HepG2 (cell line): Measurements from ENCODE around the gene ABCD1. TPM values are rescaled to one million over a fixed set of nuclear protein-coding genes. Genes with fewer than 3 reads are reported as not detected.

Experiments used
- ATAC-seq: fragments of 200-7000 bp; cut with Tn5 transposase; 3 replicates; pipeline ENCODE4 v1.9.1; 2020; ENCODE audit warnings: mild to moderate bottlenecking, moderate library complexity
- BruUV-seq: library from RNA; stranded (reverse); fragments of 400-500 nt; replicated peaks from 2 replicates; lab custom pipeline; 2021; lab: Mats Ljungman, UMichigan
- CTCF ChIA-PET: fragments of 300-600 bp; formaldehyde crosslinking; extraction: SDS; loops from one replicate; lab custom pipeline; 2021; ENCODE audit warnings: low total read pairs, inconsistent platforms, low intra/inter-chr PET ratio; lab: Yijun Ruan, JAX
- POLR2A ChIA-PET: fragments of 350-600 bp; sonication (Branson Sonifier 250); formaldehyde crosslinking; loops from one replicate; lab custom pipeline; 2020; ENCODE audit warnings: antibody characterized with exemption, inconsistent platforms; lab: Yijun Ruan, JAX
- DNase-seq: peaks from one replicate; pipeline ENCODE4 v3.0.0-alpha.2; 2015; ENCODE audit warnings: low spot score
- FAIRE-seq: peaks from 3 replicates; lab custom pipeline; 2011; peaks lifted over from hg19 to GRCh38; lab: Jason Lieb, UNC
- H2AFZ ChIP-seq: one replicate; pipeline ENCODE4 v1.6.1; 2011; ENCODE audit warnings: low read length, inconsistent platforms
- H3K27ac ChIP-seq: fragments of 300-600 bp; 3 replicates; pipeline ENCODE4 v1.8.0; 2011; ENCODE audit warnings: mixed run types, mild to moderate bottlenecking, mixed read lengths, low read length, inconsistent platforms; ENCODE audit not compliant: insufficient read depth; ENCODE audit errors: extremely low read length
- H3K27me3 ChIP-seq, 2 experiments: fragments of 200-600 bp in 1 of 2; 2 replicates in 1 of 2; 3 replicates in 1 of 2; pipeline versions ENCODE4 v1.6.0 to v1.8.0; 2011; ENCODE audit warnings: low read length in 2 of 2, mild to moderate bottlenecking in 2 of 2, moderate library complexity in 2 of 2, inconsistent platforms in 1 of 2; ENCODE audit not compliant: insufficient read depth in 2 of 2, control insufficient read depth in 1 of 2
- H3K36me3 ChIP-seq, 2 experiments: fragments of 200-600 bp in 1 of 2; replicated peaks in 1 of 2; 2 replicates in 1 of 2; 3 replicates in 1 of 2; pipeline versions ENCODE4 v1.5.1 to v1.8.0; 2011; ENCODE audit warnings: low read length in 2 of 2, inconsistent platforms in 1 of 2; ENCODE audit not compliant: insufficient read depth in 2 of 2, control insufficient read depth in 1 of 2
- H3K4me1 ChIP-seq: 2 replicates; pipeline ENCODE4 v1.5.1; 2012; ENCODE audit warnings: low read length, inconsistent platforms; ENCODE audit not compliant: insufficient read depth
- H3K4me2 ChIP-seq: 2 replicates; pipeline ENCODE4 v1.6.0; 2011; ENCODE audit warnings: low read depth, low read length, inconsistent platforms
- H3K4me3 ChIP-seq, 3 experiments: fragments of 200-600 bp in 1 of 3; sonication (generic), shearing (Covaris generic) in 1 of 3; replicated peaks in 1 of 3; 2 replicates each; pipeline ENCODE4 v1.5.1; 2011 to 2016; ENCODE audit warnings: low read length in 3 of 3, inconsistent platforms in 2 of 3, low read depth in 2 of 3, mild to moderate bottlenecking in 2 of 3, control low read depth in 1 of 3, mixed read lengths in 1 of 3; ENCODE audit not compliant: insufficient read depth in 1 of 3
- H3K79me2 ChIP-seq: one replicate; pipeline ENCODE4 v1.6.1; 2011; ENCODE audit warnings: low read length, inconsistent platforms; ENCODE audit not compliant: insufficient read depth
- H3K9ac ChIP-seq: 2 replicates; pipeline ENCODE4 v1.6.0; 2011; ENCODE audit warnings: mild to moderate bottlenecking, low read depth, low read length, inconsistent platforms; ENCODE audit not compliant: insufficient read depth
- H3K9me3 ChIP-seq: 2 replicates; pipeline ENCODE4 v1.5.1; 2012; ENCODE audit warnings: mild to moderate bottlenecking, low read length
- H4K20me1 ChIP-seq: 2 replicates; pipeline ENCODE4 v1.6.0; 2011; ENCODE audit warnings: inconsistent platforms, mild to moderate bottlenecking, low read length, moderate library complexity; ENCODE audit not compliant: insufficient read depth
- HDAC1 ChIP-seq: sonication (generic); formaldehyde crosslinking; IDR thresholded peaks from 2 replicates; pipeline ENCODE4 v1.5.1; 2020; ENCODE audit warnings: mild to moderate bottlenecking, missing genetic modification reagents
- ZBTB39 ChIP-seq: sonication (generic); formaldehyde crosslinking; IDR thresholded peaks from 2 replicates; pipeline ENCODE4 v1.5.0; 2020; ENCODE audit warnings: missing genetic modification reagents
- ZNF629 ChIP-seq: sonication (generic); formaldehyde crosslinking; conservative IDR thresholded peaks from 2 replicates; pipeline ENCODE4 v1.5.0; 2020; ENCODE audit warnings: missing genetic modification reagents
- ZNF709 ChIP-seq: sonication (generic); formaldehyde crosslinking; IDR thresholded peaks from 2 replicates; pipeline ENCODE4 v1.5.0; 2020; ENCODE audit warnings: mild to moderate bottlenecking, missing genetic modification reagents
- WGBS: methylation state at CpG from one replicate; pipeline ENCODE4 v1.1.6; 2017; ENCODE audit warnings: low lambda C conversion rate; 5-methylcytosine and 5-hydroxymethylcytosine counted together
- in situ Hi-C: cut with HindIII; loops from 2 replicates; pipeline ENCODE4 v1.10.0; 2017; ENCODE audit warnings: low pct_unique_long_range_greater_than_20kb; ENCODE audit not compliant: extremely low pct_ligation_motif_present
- intact Hi-C: fragments of 100-400 bp; cut with micrococcal nuclease; formaldehyde crosslinking; loops from one replicate; pipeline ENCODE4 v1.10.0; 2022; ENCODE audit not compliant: unreplicated experiment
- polyA plus RNA-seq, 8 experiments: library from polyadenylated mRNA; depleted of rRNA in 3 of 8; stranded (reverse) in 7 of 8; unstranded in 1 of 8; fragments of >200 nt; fragmentation: Illumina TruSeq in 4 of 8; extraction: Trizol in 4 of 8; gene quantifications; 2 replicates each; pipeline versions ENCODE4 v1.2.1 to v1.2.3, GENCODE V29; 2011 to 2016; ENCODE audit warnings: low read depth in 4 of 8, missing spikeins in 1 of 8, mixed read lengths in 1 of 8; ENCODE audit not compliant: insufficient read depth in 1 of 8
- total RNA-seq, 5 experiments: library from RNA; depleted of rRNA; stranded (reverse); fragments of >200 nt; fragmentation: Illumina TruSeq; extraction: Trizol; gene quantifications; 2 replicates each; pipeline ENCODE4 v1.2.3, GENCODE V29; 2016; ENCODE audit warnings: low read depth in 1 of 5
- TF ChIP-seq, protein P1 (sequence below): sonication (generic); formaldehyde crosslinking; IDR thresholded peaks from 2 replicates; pipeline ENCODE4 v1.8.1; 2022; ENCODE audit warnings: low read depth, mild to moderate bottlenecking, missing genetic modification reagents

The ABCD1 gene
- total and polyA plus RNA-seq, 2 of the 13 experiments (the other 11 are each of a cell fraction or from before 2014, with no cell fraction given), result 11.4 to 15.9 TPM

GRCh38 chrX:153769865-153770600, 45.4 kb downstream of the ABCD1 start (continued):
- TF ChIP-seq ZBTB39 (no peak), HDAC1 (CRISPR knock-in tag) (no peak)
- TF ChIP-seq, protein P1, sequence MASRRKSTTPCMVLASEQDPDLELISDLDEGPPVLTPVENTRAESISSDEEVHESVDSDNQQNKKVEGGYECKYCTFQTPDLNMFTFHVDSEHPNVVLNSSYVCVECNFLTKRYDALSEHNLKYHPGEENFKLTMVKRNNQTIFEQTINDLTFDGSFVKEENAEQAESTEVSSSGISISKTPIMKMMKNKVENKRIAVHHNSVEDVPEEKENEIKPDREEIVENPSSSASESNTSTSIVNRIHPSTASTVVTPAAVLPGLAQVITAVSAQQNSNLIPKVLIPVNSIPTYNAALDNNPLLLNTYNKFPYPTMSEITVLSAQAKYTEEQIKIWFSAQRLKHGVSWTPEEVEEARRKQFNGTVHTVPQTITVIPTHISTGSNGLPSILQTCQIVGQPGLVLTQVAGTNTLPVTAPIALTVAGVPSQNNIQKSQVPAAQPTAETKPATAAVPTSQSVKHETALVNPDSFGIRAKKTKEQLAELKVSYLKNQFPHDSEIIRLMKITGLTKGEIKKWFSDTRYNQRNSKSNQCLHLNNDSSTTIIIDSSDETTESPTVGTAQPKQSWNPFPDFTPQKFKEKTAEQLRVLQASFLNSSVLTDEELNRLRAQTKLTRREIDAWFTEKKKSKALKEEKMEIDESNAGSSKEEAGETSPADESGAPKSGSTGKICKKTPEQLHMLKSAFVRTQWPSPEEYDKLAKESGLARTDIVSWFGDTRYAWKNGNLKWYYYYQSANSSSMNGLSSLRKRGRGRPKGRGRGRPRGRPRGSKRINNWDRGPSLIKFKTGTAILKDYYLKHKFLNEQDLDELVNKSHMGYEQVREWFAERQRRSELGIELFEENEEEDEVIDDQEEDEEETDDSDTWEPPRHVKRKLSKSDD, result no peak
- TF ChIP-seq, all 625 proteins: peak for 0

GRCh38 chrX:153770601-153771414, 46.2 kb downstream of the ABCD1 start:
- no peaks in the 10 kb centered on the region for H3K9me3 ChIP-seq
- DNase-seq (no peak), ATAC-seq (no peak), FAIRE-seq (no peak)
- H4K20me1 ChIP-seq, result no peaks in the 10 kb centered on the region
- H3K79me2 ChIP-seq, result no peaks in the 10 kb centered on the region
- H3K9ac ChIP-seq, result no peak overlapping the region
- no peak overlapping the region for H3K4me3 ChIP-seq
- in situ Hi-C loops (no loop called here), intact Hi-C loops (no loop called here)
- no peaks in the 10 kb centered on the region for H3K27me3 ChIP-seq
- TF ChIP-seq ZNF629 (CRISPR knock-in tag) (no peak), ZNF709 (CRISPR knock-in tag) (no peak)
- POLR2A ChIA-PET, result no interaction called here
- no peak overlapping the region for H3K27ac ChIP-seq
- H2AFZ ChIP-seq, result no peak overlapping the region
- CTCF ChIA-PET, result no interaction called here
- no peak overlapping the region for H3K4me2 ChIP-seq
- no TSS peak for BruUV-seq
- no peaks in the 10 kb centered on the region for H3K36me3 ChIP-seq
- H3K4me1 ChIP-seq, result peaks cover 9% of the 10 kb centered on the region; the same call in 1 of the 2 replicates
- WGBS, result 100% methylated on average over 3 of the region's 18 CpGs
